HEK293T (cell line): ENCODE measurements around the gene MYBPHL.

Source experiments
- NFRKB ChIP-seq: fragments of 450-650 bp; IDR thresholded peaks from 2 replicates; pipeline ENCODE4 v1.6.1; 2016; ENCODE audit warnings: mild to moderate bottlenecking, moderate library complexity
- SP1 ChIP-seq: fragments of 450-650 bp; IDR thresholded peaks from 2 replicates; pipeline ENCODE4 v1.6.1; 2017

DNA sequence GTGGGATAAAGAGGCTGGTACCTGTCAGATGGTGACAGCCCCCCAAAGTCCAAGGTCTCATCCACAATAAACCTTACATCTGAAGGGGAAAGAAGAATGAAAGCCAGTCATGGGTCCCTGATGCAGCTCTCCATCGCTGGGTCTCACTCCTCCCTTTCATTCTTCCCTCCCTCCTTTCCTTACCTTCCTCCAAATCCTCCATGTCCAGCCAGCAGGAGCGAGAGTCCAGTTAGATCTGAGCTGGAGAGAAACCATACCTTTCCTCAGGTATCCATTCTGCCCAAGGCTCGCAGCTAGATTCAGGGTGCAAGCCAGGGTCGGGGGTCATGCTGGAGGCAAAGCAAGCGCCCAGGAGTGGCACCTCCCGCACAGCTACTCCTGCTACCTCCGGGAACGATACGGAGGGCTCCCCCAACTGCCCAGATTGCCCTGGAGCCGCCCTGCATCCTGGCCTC lies 24.3 kb downstream of the MYBPHL start:
- TF ChIP-seq NFRKB (no peak), SP1 (no peak)
